Caki2 (cell line): ENCODE results near the gene PNKP. TPM values are rescaled to one million over a fixed set of nuclear protein-coding genes. Genes with fewer than 3 reads are reported as not detected.

ENCODE experiments used
- DNase-seq: peaks from one replicate; pipeline ENCODE4 v3.0.0-alpha.2; 2015; ENCODE audit warnings: low read depth
- in situ Hi-C: cut with HindIII; loops from 2 replicates; pipeline ENCODE4 v1.10.0; 2016; ENCODE audit warnings: low sequenced_read_pairs, low pct_unique_long_range_greater_than_20kb, mixed read lengths
- total RNA-seq: library from RNA; depleted of rRNA; stranded (reverse); fragments of >200 nt; shearing (Covaris generic); gene quantifications from 2 replicates; pipeline ENCODE4 v1.2.3, GENCODE V29; 2014; ENCODE audit warnings: low replicate concordance; rRNA removed

Gene PNKP
- total RNA-seq, result 61.9 and 99.6 TPM in 2 replicates

DNA sequence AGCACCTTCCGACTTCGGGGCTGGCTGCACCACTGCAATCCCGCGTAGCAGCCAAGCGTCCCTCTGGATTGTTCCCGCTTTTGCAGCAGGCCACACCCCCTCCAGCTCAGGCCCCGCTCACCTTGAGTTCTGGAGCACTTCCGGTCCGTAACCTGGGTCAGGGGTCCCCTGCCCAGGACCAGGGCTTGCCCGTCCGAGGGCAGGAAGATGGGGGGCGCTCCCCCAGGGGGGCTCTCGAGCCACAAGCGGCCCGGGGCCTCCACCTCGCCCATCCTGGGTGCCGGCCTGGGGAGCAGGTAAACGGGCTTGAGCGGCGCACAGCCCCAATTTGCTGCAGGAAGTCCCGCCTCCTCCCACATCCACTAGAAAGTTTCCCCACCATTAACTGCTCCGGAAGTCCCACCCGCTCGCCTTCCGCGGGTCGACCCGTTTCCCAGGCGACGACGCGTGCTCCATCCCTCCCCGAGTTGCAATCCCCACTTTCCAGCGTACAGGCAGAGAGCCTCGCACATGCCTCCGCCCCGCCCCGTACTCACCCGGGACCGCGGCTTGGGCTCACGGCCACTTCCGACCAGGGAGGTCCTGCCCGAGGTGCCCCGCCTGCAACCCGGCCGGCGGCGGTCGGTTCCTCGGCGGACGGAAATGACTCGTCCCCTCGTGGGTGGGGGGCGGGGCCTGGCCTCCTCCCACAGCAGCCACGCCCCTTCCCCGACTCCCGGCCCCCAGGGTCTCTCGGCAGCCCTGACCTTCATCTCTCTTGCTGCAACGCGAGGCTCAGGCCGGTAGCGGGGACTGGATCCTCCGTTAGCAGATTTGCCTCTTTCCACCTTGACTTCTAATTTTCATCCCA, at the start of gene PNKP:
Gene PNKP (minus strand): TSS at position 644 of the 850 bp plus-strand sequence. CDS start 372 bp downstream, at position 272.
- in situ Hi-C loops, result no loop called here
- peak; percentile 98 for DNase-seq

DNA sequence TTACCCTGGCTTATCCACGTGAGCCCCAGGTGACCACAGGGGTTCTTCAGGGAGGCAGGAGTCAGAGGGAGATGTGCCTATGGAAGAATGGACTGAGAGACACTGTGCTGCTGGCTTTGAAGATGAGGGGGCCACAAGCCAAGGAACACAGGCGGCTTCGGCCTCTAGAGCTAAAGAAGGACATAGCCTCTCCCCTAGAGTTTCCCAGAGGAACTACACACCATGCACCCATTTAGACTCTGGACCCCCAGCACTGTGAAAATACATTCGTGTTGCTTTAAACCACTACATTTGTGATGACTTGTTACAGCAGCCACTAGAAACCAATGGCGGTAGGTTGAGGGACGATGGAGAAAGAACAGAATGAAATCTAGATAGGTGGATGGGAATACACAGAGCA, 47.9 kb upstream of the PNKP start:
- DNase-seq, result no peak
- in situ Hi-C loops, result no loop called here

DNA sequence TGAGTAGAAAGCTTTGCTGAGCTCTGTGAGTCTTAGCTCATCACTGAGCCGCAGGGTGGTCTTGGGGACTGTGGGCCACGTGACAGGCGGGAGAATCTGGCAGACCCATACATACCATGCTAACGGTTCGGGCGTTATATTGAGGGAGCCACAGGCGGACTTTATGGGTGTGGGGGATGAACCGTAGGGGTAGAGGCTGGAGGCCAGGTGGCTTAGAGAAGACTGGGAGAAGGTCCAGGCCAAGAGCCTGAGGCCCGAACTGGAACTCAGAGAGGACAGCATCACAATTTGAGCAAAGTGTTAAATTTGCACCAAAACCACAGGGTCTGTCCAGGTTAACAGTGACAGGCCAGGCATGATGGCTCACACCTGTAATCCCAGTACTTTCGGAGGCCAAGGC, 46.3 kb upstream of the PNKP start:
- in situ Hi-C loops, result no loop called here
- DNase-seq, result no peak

DNA sequence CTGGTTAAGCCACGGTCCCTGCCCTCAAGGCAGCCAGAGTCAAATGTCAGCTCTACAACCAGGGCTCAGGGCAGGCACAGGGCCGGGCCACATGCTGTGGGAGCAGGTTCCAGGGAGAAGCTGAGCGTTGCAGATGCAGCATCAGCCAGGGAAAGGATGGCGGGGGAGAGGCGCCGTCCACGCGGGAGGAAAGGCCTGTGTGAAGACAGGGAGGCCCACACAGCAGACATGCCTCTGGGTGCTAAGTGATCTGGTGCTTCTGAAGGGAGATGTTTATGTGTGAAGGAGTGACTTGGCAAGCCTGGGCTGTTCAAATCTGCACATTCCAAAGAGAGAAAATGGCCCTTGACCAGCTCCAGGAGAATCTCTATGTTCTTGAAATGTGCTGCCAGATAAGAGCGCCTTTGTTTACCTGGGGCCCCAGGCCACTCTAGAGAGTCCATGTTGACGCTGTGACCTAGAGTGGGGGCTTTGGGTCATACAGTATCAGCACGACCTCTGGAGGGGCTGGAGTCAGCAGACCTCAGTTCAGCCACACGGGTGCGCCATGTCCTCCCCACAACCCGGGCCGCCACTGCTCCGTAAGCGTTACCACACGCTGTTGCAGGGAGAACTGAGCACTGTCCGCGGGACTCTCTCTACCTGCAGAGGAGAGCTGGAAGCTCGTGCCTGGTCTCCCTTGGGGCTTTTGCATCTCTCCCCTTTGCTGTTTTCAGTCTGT, 45.7 kb upstream of the PNKP start:
- in situ Hi-C loops, result no loop called here
- no peak for DNase-seq

DNA sequence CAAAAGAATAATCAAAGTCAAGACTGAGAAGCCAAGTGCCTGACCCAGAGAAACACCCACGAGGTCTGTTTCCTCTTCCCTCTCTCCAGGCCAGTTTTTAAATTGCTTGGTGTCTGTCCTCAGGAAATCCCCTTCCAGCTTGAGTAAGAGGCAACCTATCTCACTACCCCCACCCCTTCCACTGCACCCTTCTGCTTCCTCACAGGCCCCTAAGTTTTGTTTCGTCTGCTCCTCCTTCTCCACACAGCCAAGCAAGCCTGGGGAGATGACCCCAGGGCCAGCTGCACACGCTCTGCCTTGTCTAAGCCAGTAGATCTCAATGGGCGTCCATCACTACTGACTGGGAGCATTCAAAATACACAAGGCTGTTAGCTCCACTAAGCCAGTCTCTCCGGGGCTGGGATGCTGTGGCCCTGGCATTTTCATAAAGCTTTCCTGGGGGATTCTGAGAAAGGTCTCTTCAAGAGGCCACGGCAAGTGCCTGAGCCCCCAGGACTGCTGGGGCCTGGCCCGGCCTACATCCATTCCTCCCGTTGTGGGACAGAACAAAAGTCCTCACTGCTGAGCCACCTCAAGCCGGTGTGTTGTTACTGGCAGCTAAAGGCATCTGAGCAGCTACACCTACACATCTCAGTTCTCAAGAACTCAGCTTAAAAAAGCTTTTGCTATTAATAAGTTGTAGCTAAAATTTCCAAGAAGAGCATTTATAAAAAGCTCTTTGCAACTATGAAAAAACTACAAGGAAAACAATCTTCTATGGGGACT, 44.2 kb upstream of the PNKP start:
- no peak for DNase-seq
- in situ Hi-C loops, result no loop called here

DNA sequence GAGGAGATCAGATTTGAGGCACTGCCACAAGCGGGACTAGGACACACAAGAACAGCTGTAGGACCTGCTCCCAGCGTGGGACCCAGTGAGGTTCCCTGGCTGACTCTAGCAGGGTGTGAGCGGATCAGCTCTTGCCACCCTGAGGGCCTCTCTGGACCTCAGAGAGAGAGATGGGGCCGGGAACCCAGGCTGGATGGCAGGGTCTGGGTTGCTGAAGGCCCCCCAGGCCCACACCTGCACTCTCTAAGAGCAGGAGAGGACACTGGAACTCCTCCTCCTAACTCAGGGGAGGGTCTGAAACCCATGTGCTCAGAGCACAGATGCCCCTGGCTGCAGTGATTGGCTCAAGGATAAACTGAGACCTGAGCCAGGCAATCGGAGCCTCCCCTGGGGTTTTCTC, 42.8 kb upstream of the PNKP start:
- no peak for DNase-seq

DNA sequence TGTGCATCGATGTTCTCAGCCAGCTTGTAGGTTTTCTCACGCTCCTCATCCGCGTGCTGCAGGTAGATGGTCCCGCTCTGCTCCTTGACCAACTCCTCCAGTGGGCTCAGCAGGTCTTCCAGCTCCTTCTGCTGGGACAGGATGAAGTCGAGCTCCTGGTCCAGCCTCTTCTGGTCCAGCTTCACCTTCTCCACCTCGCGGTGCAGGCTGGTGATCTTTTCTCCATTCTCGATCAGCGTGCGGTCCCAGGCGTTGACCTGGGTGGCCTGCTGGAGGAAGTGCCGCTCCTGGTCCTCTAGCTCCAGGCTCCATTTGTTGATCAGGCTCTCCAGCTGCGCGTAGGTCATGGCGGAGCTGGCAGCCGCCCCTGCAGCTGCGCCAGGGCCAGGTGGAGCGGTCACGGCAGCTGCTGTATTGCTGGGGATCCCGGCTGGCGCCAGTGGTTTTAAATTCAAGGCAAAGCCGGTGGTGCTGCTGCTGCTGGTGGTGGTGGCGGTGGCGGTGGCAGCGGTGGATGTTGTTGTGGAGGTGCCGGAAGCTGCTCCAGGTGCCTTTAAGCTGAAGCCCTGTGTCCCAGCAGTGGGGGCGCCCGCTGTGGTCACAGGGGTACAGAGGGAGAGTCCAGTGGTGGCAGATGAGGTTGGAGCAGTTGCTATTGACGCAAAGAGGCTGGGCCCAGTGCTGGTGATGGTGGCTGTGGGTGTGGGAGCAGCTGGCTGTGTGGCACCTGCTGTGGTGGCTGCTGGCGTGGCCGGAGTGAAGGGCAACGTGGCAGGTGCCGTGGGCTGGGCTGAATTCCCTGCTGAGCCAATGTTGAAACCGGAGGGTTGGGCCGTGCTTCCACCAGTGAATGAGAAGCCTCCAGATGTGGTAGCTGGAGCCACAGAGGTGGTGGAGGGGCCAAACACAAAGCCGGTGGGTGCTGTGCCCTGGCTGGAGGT, 41.4 kb upstream of the PNKP start:
- in situ Hi-C loops, result no loop called here

More for the DNA sequence above, 42.8 kb upstream of the PNKP start:
- in situ Hi-C loops, result no loop called here

DNA sequence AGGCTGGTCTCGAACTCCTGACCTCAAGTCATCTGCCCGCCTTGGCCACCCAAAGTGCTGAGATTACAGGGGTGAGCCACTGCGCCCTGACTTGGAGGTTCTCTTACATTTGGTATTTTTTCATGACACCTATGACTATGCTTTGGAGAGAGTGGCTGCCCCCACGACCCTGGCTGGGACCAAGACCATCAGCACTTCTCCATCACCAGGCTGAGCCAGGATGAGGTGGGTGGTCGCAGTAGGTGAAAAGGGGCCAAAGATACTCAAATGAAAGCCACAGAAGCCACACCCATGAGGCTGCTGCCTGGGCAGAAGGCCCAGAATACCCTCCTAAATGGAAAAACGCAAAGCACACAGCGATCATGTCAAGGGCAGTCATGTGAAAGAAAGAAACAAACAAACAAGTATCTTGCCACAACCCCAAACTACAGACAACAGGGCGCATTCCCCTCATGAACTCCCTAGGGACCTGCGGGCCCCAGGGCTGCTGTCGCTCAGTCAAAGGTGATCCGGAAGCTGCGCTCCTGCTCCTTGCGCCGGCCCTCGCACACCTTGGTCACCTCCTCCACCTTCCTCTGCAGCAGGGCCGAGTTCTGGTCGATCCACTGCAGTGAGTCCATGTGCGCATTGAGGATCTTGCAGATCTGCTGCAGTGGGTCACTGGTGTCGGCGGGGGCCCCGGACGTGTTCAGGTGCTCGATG, 40.5 kb upstream of the PNKP start:
- in situ Hi-C loops, result no loop called here
- DNase-seq, result no peak

More for the DNA sequence above, 41.4 kb upstream of the PNKP start:
- DNase-seq, result no peak

DNA sequence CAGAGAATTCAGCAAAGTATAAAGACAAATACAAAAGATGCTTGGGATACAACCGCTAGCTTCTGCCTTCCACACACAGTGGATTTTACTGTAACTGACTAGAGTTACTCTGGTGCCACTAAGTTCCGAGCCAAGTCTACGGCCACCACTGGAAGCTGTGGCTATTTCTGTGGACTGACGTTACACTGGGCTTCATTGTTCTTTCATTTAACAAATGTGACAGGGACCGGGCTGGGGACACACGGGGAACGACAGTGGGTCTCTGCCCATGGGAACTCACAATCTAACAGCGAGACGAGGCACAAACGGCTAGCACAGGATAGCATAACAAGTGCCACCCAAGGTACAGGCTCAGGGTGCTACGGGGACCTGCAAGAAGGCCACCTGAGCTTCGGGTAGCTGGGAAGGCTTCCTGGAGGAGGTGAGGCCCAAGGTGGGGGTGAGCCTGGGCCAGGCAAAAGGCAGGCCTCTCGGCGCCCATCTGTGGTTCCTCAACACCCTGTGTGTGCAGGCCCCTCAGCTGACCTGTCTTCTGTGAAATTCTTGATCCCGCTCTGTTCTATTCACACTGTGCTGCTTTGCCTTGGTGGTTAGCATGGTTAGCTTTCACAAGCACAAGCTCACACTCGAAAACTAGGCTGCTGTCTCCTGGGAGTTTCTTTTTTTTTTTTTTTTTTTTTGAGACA, 39.6 kb upstream of the PNKP start:
- in situ Hi-C loops, result no loop called here

DNA sequence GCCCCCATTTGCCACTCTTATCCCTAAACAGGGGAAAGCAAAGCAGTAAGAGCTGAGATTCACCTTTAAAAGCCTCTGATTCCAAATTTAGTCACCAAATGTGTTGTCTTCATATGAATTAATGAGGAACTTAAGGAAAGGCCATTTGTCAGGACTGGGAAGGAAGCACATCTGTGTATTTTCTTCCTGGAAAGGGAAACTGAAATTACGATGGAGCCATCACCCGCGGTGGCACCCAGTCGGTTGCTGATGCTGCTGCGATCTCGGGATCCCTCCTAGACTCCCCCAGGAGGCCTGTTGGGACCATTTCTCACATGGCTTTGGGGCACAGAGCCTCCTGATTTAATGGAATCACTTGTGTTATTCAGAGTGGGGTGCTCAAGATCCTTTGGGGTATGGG, 36.8 kb upstream of the PNKP start:
- DNase-seq, result no peak
- in situ Hi-C loops, result no loop called here

More for the DNA sequence above, 39.6 kb upstream of the PNKP start:
- DNase-seq, result no peak

DNA sequence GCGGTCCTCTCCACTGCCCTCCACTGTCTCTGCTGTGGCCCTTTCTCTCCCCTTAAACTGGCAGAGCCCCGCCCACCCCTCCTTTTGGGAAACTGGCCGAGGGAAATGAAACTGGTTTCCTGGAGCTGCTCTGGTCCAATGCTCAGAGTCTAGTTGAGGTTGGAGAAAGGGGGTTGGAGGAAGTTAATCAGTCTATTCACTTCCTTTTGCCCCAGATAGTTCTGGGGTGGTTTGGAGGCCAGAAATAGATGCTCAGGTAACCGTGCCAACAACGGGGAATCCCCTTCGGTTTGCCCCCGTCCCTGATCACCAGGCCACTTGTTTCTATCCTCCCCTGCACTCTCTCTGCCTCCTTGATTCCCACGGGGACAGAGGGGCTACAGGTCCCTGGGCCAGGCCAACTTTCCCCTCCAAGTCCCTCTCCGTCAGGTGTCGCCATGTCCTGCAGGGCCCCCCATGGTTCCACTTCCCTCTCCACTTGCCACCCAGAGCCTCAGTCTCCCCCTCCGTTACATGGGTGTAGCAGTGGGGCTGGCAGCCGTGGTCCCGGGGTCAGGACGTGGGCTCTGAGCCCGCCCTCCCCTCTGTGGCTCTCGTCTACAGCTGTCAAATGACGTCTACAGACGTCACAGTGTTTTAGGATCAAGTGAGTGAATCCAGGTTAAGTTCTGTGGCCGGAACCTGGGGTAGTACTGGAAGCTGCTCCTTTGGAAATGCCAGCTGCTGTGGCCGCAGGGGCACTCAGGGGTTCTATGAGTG, 29.7 kb upstream of the PNKP start, which contains the start of gene IL4I1:
Gene IL4I1 (minus strand): TSS at position 25 of the 759 bp plus-strand sequence. CDS start 727 bp downstream, outside the sequence.
- in situ Hi-C loops, result no loop called here
- DNase-seq, result peak; percentile 88

DNA sequence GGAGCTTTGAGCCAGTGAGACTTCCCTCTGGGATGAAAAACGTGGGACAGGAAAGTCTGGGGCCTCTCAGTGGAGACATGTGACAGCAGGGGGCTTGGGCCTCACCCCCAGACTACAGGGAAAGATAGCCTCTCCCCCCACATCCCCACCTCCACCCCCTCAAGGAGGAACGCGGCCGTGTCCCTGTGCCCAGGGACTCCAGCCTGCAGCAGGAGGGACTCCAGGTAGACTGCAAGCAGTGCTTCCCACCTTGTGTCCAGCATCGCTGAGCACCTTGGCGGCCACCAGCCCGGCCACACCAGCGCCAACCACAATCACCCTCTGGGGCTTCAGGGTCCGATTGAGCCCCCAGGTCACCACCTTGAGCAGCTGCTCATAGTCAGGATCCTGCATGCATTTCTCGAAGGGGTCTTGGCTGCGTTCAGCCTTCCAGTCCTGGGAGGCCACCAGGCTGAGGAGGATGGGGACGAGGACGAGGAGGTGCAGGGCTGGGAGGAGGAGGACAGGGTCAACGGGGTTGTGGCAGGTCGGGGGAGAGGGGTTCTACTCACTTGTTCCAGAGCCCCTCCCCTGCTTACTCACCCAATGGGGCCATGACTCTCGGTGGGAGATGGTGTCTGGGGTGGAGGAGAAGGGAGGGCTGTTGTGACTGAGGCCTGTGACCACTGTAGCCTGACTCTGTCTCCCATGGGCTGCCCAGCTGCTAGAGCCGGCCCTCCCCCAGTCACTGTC, 28.4 kb upstream of the PNKP start:
- in situ Hi-C loops, result no loop called here

DNA sequence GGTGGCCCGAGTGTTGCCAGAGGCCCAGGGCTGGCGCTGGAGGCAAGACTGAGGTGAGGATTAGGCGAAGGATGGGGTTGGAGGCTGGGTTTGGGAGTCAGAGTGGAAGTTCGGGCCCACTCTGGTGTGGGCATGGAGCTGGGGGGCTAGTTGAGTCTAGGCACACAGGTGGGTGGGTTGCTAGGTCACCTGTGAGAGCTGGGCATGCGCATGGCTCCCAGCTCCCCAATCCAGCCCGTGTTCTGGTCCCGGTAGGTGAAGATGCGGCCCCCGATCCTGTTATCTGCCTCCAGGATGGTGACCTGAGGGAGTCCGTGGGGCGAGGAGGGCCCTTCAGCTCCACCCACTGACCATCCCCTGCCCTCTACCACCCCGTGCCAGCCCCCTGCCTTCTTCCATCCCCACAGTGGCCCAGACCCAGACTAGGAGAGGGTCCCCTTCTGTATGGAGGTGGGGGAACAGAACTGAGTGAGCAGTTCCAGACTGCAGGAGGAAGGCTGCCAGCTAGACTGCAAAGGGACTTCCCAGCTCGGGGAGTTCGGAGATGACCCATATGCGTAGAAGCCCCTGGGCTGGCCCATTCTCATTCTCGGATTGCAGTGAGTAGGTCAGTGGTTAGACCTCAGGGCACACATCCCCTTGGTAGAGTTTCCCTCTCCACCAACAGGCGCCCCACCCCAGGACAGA, 27.6 kb upstream of the PNKP start:
- in situ Hi-C loops, result no loop called here
- DNase-seq, result no peak

More for the DNA sequence above, 28.4 kb upstream of the PNKP start:
- DNase-seq, result no peak

DNA sequence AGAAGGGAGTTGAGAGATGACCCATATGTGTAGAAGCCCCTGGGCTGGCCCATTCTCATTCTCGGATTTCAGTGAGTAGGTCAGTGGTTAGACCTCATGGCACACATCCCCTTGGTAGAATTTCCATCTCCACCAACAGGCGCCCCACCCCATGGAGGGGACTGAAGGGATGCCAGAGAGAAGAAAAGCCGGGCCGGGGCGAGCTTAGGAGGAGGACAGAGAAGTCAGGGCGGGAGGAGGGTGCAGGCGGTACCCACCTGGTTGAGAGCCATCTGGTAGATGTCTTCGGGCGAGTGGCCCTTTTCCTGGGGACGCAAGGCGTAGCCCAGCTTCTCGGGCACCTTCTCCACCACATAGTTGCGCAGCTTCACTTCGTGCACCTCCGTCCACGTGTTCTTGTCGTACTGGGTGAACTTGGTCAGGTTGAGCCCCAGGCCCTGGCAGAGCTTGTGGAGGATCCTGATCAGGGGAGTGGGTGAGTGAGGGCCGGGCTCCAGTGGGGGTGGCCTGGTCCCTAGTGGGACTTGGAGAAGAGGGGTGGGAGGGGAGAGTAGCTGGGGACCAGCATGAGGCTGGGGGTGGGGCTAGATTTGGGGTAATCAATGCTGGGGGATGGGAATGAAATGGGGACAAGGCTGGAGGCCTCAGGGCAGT, 26.8 kb upstream of the PNKP start:
- no peak for DNase-seq
- in situ Hi-C loops, result no loop called here
